Measurements from ENCODE around the gene ACAT2. TPM values are rescaled to one million over a fixed set of nuclear protein-coding genes. Genes with fewer than 3 reads are reported as not detected.

The ACAT2 gene
- total RNA-seq, 1 experiment from 2014 or later: 46.0 TPM

GRCh38 chr6:159819098-159819497 lies 57.3 kb downstream of the ACAT2 start:
- intact Hi-C loops (cut with micrococcal nuclease): no loop called here
- peaks cover 20% of the 10 kb centered on the region for H3K27me3 Mint-ChIP-seq (ENCODE audit: insufficient read depth, unreplicated experiment)
- no peaks in the 10 kb centered on the region for H3K4me1 Mint-ChIP-seq (ENCODE audit: insufficient read depth, unreplicated experiment)
- H3K9me3 Mint-ChIP-seq (ENCODE audit: unreplicated experiment): no peaks in the 10 kb centered on the region
- no TSS peak for BruUV-seq (replicated peaks)
- POLR2A ChIA-PET: no interaction called here
- no peak for DNase-seq (ENCODE audit: unreplicated experiment)
- no peak overlapping the region for H3K4me3 Mint-ChIP-seq (ENCODE audit: unreplicated experiment)
- no peak for TF ChIP-seq CTCF (IDR thresholded peaks at IDR 0.05; ENCODE audit: unreplicated experiment)
- CTCF ChIA-PET: no interaction called here
- H3K27ac Mint-ChIP-seq (ENCODE audit: low read depth, unreplicated experiment): no peak overlapping the region
- H3K36me3 Mint-ChIP-seq (ENCODE audit: insufficient read depth, unreplicated experiment): no peaks in the 10 kb centered on the region

GRCh38 chr6:159819932-159820640 lies 58.2 kb downstream of the ACAT2 start:
- ChIA-PET POLR2A (interaction anchor here (1.0 to 1.6 kb wide), 2 partner anchors 13 to 15 kb away, joined by 3 to 4 read pairs; no protein-coding TSS in a partner anchor), CTCF (no interaction called here)
- H3K4me1 Mint-ChIP-seq (ENCODE audit: insufficient read depth, unreplicated experiment): no peaks in the 10 kb centered on the region
- no peaks in the 10 kb centered on the region for H3K9me3 Mint-ChIP-seq (ENCODE audit: unreplicated experiment)
- TF ChIP-seq CTCF (IDR thresholded peaks at IDR 0.05; ENCODE audit: unreplicated experiment): no peak
- peaks cover 20% of the 10 kb centered on the region for H3K27me3 Mint-ChIP-seq (ENCODE audit: insufficient read depth, unreplicated experiment)
- intact Hi-C loops (cut with micrococcal nuclease): no loop called here
- no peak for DNase-seq (ENCODE audit: unreplicated experiment)
- no TSS peak for BruUV-seq (replicated peaks)
- no peak overlapping the region for H3K4me3 Mint-ChIP-seq (ENCODE audit: unreplicated experiment)
- no peak overlapping the region for H3K27ac Mint-ChIP-seq (ENCODE audit: low read depth, unreplicated experiment)
- no peaks in the 10 kb centered on the region for H3K36me3 Mint-ChIP-seq (ENCODE audit: insufficient read depth, unreplicated experiment)

GRCh38 chr6:159821122-159821521 lies 59.3 kb downstream of the ACAT2 start:
- Mint-ChIP-seq H3K9me3 (ENCODE audit: unreplicated experiment) (no peaks in the 10 kb centered on the region), H3K4me3 (ENCODE audit: unreplicated experiment) (no peak overlapping the region), H3K4me1 (ENCODE audit: insufficient read depth, unreplicated experiment) (no peaks in the 10 kb centered on the region), H3K36me3 (ENCODE audit: insufficient read depth, unreplicated experiment) (no peaks in the 10 kb centered on the region), H3K27me3 (ENCODE audit: insufficient read depth, unreplicated experiment) (peaks cover 20% of the 10 kb centered on the region), H3K27ac (ENCODE audit: low read depth, unreplicated experiment) (no peak overlapping the region)
- BruUV-seq (replicated peaks): no TSS peak
- ChIA-PET POLR2A (interaction anchor here (1.0 to 1.6 kb wide), 2 partner anchors 11 to 14 kb away, joined by 3 to 4 read pairs; no protein-coding TSS in a partner anchor), CTCF (interaction anchor here (0.6 kb wide), 1 partner anchor 274 kb away, joined by 3 read pairs; no protein-coding TSS in a partner anchor)
- intact Hi-C loops (cut with micrococcal nuclease): no loop called here
- no peak for DNase-seq (ENCODE audit: unreplicated experiment)
- TF ChIP-seq CTCF (IDR thresholded peaks at IDR 0.05; ENCODE audit: unreplicated experiment): no peak

GRCh38 chr6:159821726-159822125 lies 59.9 kb downstream of the ACAT2 start:
- intact Hi-C loops (cut with micrococcal nuclease): no loop called here
- CTCF ChIA-PET: no interaction called here

More at GRCh38 chr6:159821726-159822125, 59.9 kb downstream of the ACAT2 start:
- Mint-ChIP-seq H3K4me3 (ENCODE audit: unreplicated experiment) (no peak overlapping the region), H3K4me1 (ENCODE audit: insufficient read depth, unreplicated experiment) (no peaks in the 10 kb centered on the region), H3K27ac (ENCODE audit: low read depth, unreplicated experiment) (no peak overlapping the region), H3K27me3 (ENCODE audit: insufficient read depth, unreplicated experiment) (peaks cover 20% of the 10 kb centered on the region), H3K36me3 (ENCODE audit: insufficient read depth, unreplicated experiment) (no peaks in the 10 kb centered on the region), H3K9me3 (ENCODE audit: unreplicated experiment) (no peaks in the 10 kb centered on the region)
- no TSS peak for BruUV-seq (replicated peaks)
- TF ChIP-seq CTCF (IDR thresholded peaks at IDR 0.05; ENCODE audit: unreplicated experiment): no peak
- POLR2A ChIA-PET: interaction anchor here (1.6 kb wide), 1 partner anchor 13 kb away, joined by 4 read pairs; no protein-coding TSS in a partner anchor
- DNase-seq (ENCODE audit: unreplicated experiment): no peak
